RPMI7951 (cell line): ENCODE measurements around the gene COPS6. TPM values are rescaled to one million over a fixed set of nuclear protein-coding genes. Genes with fewer than 3 reads are reported as not detected.

Experiments
- DNase-seq: peaks from one replicate; pipeline ENCODE4 v3.0.0-alpha.2; 2012; ENCODE audit warnings: low read depth
- total RNA-seq: library from RNA; depleted of rRNA; stranded (reverse); fragments of >200 nt; shearing (Covaris generic); gene quantifications from 2 replicates; pipeline ENCODE4 v1.2.3, GENCODE V29; 2014; rRNA removed

COPS6 gene
- 63.6 and 83.4 TPM in 2 replicates for total RNA-seq

DNA sequence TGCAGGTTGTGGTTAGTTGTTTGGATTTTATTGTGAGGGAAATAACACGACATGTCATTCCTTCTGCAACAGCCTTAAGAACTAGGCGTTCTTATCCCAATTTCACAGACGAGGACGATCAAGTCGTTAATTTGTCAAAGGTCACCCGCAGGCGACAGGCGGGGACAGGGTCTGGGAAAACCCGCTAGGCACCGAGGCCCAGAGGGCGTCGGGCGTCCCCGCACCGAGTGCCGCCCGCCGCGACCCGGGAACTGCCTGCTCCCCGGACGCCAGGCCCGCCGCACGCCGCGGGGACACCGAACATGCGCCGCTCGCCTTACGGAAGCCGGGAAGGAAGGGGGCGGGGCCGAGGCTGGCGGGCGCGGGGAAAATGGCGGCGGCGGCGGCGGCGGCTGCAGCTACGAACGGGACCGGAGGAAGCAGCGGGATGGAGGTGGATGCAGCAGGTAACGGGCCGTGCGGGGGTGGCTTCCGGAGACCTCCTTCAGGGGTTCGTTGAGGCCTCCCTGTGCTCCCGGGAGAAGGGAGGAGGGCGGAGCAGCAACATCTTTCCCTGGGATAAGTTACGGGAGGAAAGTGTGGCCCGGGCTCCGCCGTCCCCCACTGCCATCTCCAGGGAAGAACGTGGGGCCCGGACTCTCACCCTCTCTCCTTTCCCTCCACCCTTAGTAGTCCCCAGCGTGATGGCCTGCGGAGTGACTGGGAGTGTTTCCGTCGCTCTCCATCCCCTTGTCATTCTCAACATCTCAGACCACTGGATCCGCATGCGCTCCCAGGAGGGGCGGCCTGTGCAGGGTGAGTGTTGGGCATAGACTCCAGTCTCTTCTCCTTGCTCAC is at the start of gene COPS6:
Gene COPS6, plus strand, starts transcription at position 349 of the 837 bp plus-strand sequence. Its CDS starts 22 bp downstream, at position 371.
- DNase-seq: peak; percentile 79

DNA sequence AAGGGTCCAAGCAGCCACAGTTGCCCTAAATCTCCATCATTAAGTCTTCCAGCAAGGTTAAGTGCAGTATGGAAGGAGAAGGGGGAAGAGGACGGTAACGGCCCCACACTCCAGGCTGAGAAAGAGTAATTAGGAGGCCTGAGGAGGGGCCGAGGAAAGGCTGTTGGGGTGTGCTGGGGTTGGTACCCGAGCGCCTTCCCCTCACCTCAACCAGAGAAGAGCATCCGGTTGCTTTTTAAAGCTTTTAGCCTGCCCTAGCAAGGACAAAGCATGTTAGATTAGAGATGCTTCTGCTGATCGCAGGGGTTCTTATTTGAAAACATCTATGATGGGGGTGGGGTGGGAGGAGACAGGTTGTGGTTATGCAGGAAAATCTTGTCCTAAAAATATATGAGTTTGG is 48.2 kb upstream of the COPS6 start:
- DNase-seq: no peak

DNA sequence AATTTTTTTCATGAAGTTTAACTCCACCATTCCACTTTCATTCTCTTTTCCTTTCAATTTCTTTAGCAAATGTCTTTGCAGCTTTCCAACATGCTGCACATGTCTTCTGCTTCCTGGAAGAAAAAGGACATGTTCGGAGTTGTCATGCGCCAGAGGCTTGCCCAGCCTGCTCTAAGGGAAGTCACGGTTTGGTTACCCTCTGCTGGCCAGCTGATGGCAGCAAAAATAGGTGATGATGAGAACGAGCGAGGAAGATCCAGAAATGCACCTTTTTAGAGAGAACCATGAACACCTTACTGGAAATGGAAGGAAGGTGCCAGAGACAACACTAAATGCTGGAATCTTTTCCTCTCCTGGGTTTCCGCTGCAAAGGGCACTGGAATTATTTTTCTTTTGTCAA is 44.1 kb upstream of the COPS6 start:
- peak; percentile 54 for DNase-seq

DNA sequence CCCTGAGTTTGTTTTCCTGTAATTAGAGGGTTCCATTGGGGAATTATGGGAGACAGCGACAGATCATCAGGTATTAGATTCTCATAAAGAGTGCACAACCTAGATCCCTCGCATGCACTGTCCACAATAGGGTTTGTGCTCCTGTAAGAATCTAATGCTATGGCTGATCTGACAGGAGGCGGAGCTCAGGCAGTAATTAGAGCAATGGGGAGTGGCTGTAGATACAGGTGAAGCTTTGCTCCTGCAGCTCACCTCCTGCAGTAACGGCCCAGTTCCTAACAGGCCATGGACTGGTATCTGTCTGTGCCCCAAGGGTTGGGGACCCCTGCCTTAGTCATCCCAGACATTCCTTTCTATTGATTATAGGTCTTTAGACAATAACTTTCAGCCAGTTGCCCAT is 40.1 kb upstream of the COPS6 start:
- no peak for DNase-seq

DNA sequence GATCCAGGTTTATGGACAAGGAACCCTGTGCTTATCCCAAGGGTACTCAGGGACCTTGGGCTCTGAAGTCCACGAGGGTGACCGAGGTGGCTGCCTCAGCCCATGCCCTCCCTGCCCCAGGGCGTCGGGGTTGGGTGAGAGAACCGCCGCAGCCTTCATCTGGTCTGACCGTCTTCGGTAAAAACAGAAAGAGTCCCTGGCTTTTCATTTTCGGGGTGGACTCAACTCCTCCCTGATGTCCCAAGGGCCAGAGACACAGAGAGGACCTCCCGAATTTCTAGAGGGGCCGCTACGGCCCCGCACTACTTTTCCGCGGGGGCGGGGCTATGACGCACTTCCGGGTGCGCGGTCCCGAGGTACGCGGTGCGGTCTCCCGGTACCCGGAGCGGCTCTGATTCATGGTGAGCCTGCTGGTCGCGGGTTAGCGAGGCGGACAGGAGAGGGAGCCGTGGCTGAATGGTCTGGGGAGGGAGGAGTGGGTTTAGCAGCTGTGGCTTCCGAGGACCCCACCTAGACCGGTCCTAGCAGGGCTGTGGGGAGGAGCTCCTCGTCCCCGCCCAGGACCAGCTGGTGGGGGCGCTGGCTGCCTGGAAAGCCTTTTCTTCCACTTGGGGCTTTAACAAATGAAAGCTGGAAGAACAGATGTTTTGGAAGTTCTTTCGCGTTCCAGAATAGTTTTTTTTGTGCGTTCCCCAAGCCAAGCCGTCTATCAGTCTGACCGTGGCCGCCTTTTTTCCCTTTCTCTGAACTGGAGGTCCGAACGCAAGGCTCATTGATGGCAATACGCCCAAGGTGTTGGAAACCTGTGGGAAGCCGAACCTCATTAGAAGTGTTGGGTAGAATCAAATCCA is 39.1 kb upstream of the COPS6 start, which contains the start of gene ZSCAN21:
Gene ZSCAN21, plus strand, starts transcription at position 334 of the 851 bp plus-strand sequence. CDS start 7,233 bp downstream, outside the sequence.
- peak; percentile 84 for DNase-seq

DNA sequence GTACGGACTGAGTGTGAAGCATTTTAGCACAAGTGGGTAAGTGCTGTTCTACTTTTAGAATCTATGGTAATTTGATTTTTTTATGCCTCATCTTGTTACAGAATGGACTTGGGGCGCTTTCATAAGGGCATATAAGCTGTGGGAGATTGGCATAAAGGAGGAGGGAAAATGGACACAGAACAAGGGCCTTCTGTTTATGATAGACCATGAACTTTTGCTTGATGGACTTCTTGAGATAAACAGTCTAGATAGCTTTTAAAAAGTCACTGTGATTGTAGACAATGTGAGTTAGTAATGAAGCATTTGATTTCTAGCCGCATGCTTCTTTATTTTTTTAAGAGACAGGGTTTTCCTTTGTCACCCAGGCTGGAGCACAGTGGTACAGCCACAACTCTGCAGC is 37.2 kb upstream of the COPS6 start:
- peak; percentile 25 for DNase-seq

DNA sequence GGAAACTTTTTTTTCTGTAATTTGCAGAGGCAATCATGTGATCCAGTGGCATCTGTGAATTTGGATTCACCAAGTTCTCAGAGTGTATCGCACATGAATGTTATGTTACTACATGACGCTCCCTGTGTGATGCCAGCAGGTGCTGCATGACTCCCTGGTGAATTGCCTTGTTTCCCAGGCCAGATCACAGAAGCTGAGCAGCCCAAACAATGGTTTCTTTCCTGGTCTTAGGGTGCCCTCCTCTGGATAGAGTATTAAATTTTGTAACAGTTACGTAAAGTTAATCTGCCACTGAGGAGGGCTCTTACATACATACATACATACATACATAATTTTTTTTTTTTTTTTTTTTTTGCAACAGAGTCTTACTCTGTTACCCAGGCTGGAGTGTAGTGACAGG is 35.6 kb upstream of the COPS6 start:
- peak; percentile 52 for DNase-seq

DNA sequence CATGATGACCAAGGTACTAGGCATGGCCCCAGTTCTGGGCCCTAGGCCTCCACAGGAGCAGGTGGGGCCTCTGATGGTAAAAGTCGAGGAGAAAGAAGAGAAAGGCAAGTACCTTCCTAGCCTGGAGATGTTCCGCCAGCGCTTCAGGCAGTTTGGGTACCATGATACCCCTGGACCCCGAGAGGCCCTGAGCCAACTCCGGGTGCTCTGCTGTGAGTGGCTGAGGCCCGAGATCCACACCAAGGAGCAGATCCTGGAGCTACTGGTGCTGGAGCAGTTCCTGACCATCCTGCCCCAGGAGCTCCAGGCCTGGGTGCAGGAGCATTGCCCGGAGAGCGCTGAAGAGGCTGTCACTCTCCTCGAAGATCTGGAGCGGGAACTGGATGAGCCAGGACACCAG is 31.8 kb upstream of the COPS6 start:
- no peak for DNase-seq

DNA sequence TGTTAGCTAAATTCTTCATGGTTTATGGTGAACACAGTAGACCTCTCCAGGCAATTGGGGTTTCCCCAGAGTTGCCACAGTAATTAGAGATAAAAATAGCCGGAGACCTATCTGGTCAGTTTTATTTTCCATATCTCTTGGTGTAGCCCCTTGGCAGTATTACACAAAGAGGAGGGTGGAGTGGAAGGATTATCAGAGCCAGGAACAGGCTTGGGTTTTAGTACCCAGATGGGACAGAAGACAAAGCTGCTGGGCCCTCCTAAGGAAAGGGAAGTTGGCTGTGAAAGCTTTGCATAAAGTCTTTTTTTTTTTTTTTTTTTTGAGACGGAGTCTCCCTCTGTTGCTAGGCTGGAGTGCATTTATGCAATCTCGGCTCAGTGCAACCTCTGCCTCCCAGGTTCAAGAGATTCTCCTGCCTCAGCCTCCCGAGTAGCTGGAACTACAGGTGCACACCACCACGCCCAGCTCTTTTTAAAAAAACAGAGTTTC is 29.5 kb upstream of the COPS6 start:
- DNase-seq: no peak

DNA sequence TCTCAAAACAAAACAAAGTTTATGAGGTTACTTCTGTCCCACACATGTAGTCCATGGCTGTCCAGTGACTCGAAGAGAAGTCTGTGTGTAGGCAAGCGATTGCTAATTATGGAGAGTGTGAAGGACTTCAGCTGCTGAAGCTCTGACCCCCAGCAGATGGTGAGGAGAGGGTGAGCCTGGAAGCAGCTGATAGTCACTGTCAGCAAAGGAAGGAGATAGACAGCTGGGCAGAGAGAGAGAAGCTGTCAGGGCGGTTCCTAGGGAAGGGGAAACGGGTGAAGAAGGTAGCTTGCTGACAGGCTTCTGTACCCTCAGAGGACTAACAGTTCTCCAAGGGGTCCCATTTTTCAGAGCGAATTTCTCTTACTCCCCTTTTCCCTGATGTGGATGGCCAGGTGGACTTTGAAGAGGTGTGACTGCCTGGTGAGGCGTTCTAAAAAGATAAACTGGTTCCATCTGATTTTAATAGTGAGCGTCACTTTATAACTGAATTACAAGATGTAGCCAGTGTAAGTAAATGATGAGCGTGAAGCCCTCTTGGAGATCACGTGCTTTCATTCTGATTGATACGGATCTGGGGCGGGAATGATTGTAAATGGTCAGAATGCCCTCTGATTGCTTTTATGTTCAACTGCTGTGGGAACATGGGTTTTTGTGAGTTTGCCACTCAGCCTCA is 27.1 kb upstream of the COPS6 start:
- DNase-seq: no peak

DNA sequence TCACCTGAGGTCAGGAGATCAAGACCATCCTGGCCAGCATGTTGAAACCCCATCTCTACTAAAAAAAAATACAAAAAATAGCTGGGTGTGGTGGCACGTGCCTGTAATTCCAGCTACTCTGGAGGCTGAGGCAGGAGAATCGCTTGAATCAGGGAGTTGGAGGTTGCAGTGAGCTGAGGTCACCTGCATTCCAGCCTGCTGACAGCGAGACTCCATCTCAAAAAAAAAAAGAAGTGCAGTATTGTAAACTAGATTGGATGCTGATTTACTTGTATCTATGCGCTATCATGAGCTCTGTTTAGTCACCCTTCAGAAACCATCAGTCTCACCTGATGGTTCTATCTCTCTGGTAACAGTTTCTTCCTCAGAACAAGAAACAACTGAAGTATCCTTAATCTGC is 25.4 kb upstream of the COPS6 start:
- no peak for DNase-seq

DNA sequence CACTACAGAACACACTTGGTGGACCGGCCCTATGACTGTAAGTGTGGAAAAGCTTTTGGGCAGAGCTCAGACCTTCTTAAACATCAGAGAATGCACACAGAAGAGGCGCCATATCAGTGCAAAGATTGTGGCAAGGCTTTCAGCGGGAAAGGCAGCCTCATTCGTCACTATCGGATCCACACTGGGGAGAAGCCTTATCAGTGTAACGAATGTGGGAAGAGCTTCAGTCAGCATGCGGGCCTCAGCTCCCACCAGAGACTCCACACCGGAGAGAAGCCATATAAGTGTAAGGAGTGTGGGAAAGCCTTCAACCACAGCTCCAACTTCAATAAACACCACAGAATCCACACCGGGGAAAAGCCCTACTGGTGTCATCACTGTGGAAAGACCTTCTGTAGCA is 24.6 kb upstream of the COPS6 start:
- no peak for DNase-seq

DNA sequence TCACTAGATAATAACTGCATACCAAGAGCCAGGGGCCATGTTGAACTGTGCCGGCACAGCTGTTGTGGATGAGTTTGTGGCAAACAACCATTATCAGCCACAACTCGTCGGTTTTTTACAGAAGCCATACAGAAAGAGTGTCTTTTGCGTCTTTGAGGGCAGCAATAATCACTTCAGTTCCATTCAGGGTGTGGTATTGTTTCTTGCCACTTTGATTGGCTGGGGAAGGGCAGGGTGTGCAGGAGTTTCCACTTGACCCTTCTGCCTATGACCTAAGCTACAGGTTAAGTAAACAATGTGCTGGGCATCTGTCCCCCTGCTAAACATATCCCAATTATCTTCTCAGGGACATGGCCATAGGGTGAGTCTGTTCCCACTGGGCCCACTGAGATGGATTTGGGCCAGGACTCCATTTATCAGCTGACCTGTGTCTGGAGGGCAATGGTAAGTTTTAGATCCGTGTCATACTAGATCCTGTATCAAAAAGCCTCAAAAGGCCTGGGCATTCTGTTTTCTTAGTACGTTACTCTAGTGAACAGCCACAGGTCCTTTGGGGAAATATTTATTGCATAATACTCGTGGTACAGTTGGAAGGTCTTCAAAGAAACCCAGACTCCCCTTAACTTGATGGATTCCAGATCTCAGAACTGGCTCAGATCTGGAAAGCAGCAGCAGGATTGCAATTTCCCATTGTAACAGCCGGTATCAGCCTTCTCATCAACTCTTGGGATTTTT is 23.1 kb upstream of the COPS6 start:
- DNase-seq: peak; percentile 70

DNA sequence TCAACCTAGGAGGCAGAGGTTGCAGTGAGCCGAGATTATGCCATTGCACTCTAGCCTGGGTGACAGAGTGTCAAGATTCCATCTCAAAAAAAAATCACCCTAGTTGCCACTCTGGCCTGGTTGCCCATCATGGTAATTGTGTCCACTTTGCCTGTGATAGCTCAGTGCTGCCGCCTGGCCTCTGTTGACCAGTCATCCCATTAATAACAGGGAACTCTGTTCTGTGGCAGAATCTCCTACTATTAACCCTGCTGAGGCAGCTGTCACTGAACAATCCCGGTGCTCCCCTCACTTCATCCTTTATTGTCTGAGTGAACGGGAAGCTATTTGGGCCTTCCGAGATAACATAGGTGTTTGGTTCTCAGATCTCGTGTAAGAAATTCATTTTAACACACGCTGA is 21.8 kb upstream of the COPS6 start:
- DNase-seq: no peak

DNA sequence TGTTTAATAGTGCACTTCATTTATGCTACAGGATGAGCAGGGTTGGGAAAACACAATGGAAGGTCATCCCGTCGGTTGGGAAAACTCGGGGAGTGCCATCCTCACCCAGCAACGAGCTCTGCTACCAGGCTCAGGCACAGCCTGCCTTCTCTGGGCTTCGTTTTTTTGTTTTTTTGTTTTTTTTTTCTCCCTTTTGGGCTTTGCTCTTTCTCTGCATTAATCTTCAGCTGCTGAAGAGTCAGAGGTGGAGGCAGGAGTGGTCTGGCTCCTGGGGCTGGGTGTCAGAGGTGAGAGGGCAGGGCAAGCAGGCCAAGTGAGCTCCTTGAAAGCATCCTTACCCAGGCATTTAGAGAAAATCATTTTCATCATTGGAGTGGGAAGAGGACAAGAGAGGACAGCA is 18.8 kb upstream of the COPS6 start:
- DNase-seq: no peak

DNA sequence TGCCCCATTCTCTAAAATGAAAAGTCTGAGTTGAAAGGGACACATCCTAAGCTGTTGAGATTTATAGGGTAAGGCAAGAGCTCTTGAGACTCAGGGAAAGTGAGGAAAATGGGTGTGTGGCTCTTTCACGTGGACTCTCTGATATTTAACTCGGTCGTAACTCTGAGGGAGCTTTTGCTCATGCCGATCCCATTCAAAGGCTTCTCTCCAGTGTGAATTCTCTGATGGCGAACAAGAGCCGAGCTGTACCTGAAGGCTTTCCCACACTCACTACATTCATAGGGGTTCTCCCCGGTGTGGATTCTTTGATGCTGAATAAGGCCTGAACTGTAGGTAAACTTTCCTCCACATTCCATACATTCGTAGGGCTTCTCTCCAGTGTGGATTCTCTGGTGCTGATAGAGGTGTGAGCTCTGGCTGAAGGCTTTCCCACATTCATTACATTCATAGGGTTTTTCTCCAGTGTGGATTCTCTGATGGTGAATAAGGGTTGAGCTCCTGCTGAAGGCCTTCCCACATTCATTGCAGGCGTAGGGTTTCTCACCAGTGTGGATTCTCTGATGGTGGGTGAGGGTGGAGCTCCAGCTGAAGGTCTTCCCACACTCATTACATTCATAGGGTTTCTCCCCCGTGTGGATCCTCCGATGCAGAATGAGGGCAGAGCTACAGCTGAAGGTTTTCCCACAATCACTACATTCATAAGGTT is 17.6 kb upstream of the COPS6 start:
- DNase-seq: no peak

DNA sequence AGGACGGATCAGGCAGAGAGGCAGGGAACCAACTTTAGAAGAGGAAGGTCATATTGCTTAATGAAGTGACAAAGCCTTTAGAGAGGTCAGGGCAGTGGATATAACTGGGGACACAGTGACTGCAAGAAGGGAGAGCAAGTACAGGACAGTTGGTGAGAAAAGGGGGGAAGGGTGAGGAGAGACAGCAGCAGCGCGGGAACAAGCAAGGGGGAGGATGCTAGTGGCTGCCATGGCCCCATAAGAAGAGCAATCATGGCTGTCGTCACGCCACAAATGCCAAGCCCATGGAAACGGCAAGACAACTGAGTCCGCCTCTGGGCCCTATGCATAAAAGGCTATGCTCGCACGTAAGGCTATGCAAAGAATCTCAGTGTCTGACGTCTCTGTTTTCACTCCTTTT is 16.3 kb upstream of the COPS6 start:
- no peak for DNase-seq

DNA sequence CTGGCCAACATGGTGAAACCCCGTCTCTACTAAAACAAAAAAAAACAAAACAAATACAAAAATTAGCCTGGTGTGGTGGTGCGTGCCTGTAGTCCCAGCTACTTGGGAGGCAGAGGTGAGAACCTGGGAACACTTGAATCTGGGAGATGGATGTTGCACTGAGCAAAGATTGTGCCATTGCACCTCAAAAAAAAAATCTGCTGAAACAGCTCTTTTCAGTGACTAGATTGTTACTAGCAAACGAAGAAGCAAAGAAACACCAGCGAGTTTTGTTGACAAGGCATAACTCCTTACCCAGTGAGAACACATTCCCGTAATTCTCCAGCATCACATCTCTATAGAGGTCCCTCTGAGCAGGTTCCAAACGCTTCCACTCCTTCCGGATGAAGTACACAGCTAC is 13.9 kb upstream of the COPS6 start:
- DNase-seq: no peak

DNA sequence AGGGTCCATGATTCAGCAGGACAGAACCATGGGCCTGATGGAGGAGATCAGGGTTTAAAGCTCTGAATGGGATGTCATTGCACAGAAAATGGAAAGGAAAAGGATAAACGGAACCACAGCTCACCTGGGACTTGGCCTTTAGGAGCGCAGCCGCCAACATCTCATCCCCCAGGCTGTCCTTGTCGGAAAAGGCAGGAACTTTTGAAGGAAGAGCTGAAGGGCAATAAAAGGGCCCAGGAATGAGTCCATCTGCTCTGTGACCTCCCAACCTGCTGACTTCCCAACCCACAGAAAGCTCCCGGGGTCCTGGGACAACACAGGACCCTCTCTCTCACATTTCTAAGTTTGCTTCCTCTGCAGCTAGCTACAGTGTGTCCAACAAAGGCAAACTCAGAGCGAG is 13.4 kb upstream of the COPS6 start:
- no peak for DNase-seq

DNA sequence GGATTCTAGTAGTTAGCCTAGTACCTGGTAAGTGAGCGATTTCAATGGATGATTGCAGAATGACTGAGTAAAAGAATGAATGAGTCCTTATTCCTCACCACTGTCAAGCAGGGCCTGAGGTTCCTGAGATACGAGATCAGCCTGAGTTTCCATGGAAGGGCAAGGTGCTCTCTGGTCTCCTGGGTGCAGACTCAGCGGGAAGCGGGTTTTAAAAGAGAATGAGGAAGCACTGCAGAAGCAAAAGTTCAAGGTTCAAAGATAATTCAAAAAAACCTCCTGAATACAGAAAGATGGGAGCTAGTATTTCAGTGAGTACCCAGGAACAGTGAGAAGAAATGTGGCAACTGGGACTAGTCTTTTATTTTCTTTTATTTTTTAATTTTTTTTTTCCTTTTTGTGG is 11.6 kb upstream of the COPS6 start:
- no peak for DNase-seq
